ENCODE results near the gene COL2A1.

The COL2A1 gene

GRCh38 chr12:47942614-47943225, 61.6 kb downstream of the COL2A1 start:
- DNase-seq = no peak

GRCh38 chr12:47941871-47942613, 62.2 kb downstream of the COL2A1 start:
- peak; percentile 34 for DNase-seq

- DNase-seq = no peak
Observed at GRCh38 chr12:47941475-47941780, 62.8 kb downstream of the COL2A1 start.

- no peak for DNase-seq
Observed at GRCh38 chr12:47940773-47941474, 63.4 kb downstream of the COL2A1 start.

- no peak for DNase-seq
Observed at GRCh38 chr12:47939009-47939601, 65.2 kb downstream of the COL2A1 start.

- no peak for DNase-seq
Observed at GRCh38 chr12:47938594-47938993, 65.7 kb downstream of the COL2A1 start.

- DNase-seq = no peak
Observed at GRCh38 chr12:47938093-47938492, 66.2 kb downstream of the COL2A1 start.

GRCh38 chr12:47935184-47935583, 69.1 kb downstream of the COL2A1 start:
- DNase-seq = no peak

- no peak for DNase-seq
Observed at GRCh38 chr12:47931187-47931586, 73.1 kb downstream of the COL2A1 start.

- no peak for DNase-seq
Observed at GRCh38 chr12:47930634-47931033, 73.6 kb downstream of the COL2A1 start.

- DNase-seq = no peak
Observed at GRCh38 chr12:47927346-47927745, 76.9 kb downstream of the COL2A1 start.
